HCT116 (cell line): ENCODE data around the gene ZNRF3. TPM values are rescaled to one million over a fixed set of nuclear protein-coding genes. Genes with fewer than 3 reads are reported as not detected.

ENCODE experiments used
- ATAC-seq: fragments of 200-7000 bp; cut with Tn5 transposase; 2 replicates; pipeline ENCODE4 v1.9.1; 2020; ENCODE audit warnings: mild to moderate bottlenecking, moderate library complexity
- BruUV-seq: library from RNA; stranded (reverse); fragments of 400-500 nt; replicated peaks from 2 replicates; lab custom pipeline; 2021; lab: Mats Ljungman, UMichigan
- CTCF ChIA-PET: fragments of 300-600 bp; sonication (Branson Sonifier 250); formaldehyde crosslinking; loops from one replicate; lab custom pipeline; 2021; ENCODE audit warnings: antibody characterized with exemption; lab: Charles Lee
- POLR2A ChIA-PET: fragments of 300-600, 350-600 bp; sonication (Branson Sonifier 250); formaldehyde crosslinking; loops from one replicate; lab custom pipeline; 2021; ENCODE audit warnings: antibody characterized with exemption; lab: Charles Lee
- RAD21 ChIA-PET, 2 experiments: fragments of 300-600 bp; sonication (Branson Sonifier 250); formaldehyde crosslinking; loops; one replicate each; lab custom pipeline; 2023; ENCODE audit warnings: low total read pairs in 2 of 2; ENCODE audit not compliant: uncharacterized antibody in 2 of 2, unreplicated experiment in 2 of 2, low non-redundant PET in 1 of 2; lab: Charles Lee
- DNase-seq: peaks from one replicate; pipeline ENCODE4 v3.0.0-alpha.2; 2010; ENCODE audit warnings: low read depth, low spot score
- H2AFZ ChIP-seq: fragments of 200-600 bp; shearing (Covaris generic), sonication (generic); 2 replicates; pipeline ENCODE4 v1.6.1; 2017; ENCODE audit warnings: low read depth, mixed run types, mixed read lengths, antibody characterized with exemption, low read length; ENCODE audit not compliant: poor library complexity, severe bottlenecking
- H3K27ac ChIP-seq: 2 replicates; pipeline ENCODE4 v1.5.1; 2012; ENCODE audit warnings: low read depth, low read length
- H3K27me3 ChIP-seq: fragments of 200-600 bp; sonication (generic); 2 replicates; pipeline ENCODE4 v1.6.1; 2016; ENCODE audit warnings: mixed run types, low read length, mixed read lengths; ENCODE audit not compliant: insufficient read depth
- H3K36me3 ChIP-seq, 2 experiments: fragments of 200-500 bp in 1 of 2; fragments of 200-600 bp in 1 of 2; sonication (Bioruptor generic) in 1 of 2; sonication (generic) in 1 of 2; 2 replicates each; pipeline versions ENCODE4 v1.5.1 to v1.6.1; 2014 to 2016; ENCODE audit warnings: low read length in 2 of 2, inconsistent platforms in 1 of 2, mixed read lengths in 1 of 2, mixed run types in 1 of 2; ENCODE audit not compliant: insufficient read depth in 2 of 2, control insufficient read depth in 1 of 2
- H3K4me1 ChIP-seq, 2 experiments: fragments of 200-600 bp in 1 of 2; sonication (generic) in 1 of 2; 2 replicates each; pipeline versions ENCODE4 v1.5.1 to v1.6.1; 2012 to 2017; ENCODE audit warnings: low read length in 2 of 2, inconsistent platforms in 1 of 2, mild to moderate bottlenecking in 1 of 2, mixed read lengths in 1 of 2, mixed run types in 1 of 2, moderate library complexity in 1 of 2; ENCODE audit not compliant: insufficient read depth in 2 of 2, control insufficient read depth in 1 of 2
- H3K4me2 ChIP-seq: fragments of 200-600 bp; sonication (generic); 2 replicates; pipeline ENCODE4 v1.6.1; 2017; ENCODE audit warnings: mixed run types, low read length, mixed read lengths
- H3K4me3 ChIP-seq, 2 experiments: fragments of 200-600 bp in 1 of 2; sonication (generic) in 1 of 2; replicated peaks in 1 of 2; 2 replicates each; pipeline ENCODE4 v1.5.1; 2011 to 2016; ENCODE audit warnings: low read length in 2 of 2, control low read depth in 1 of 2, low read depth in 1 of 2, mild to moderate bottlenecking in 1 of 2, mixed read lengths in 1 of 2, mixed run types in 1 of 2
- H3K79me2 ChIP-seq: fragments of 200-600 bp; sonication (generic); 2 replicates; pipeline ENCODE4 v1.6.1; 2017; ENCODE audit warnings: mild to moderate bottlenecking, mixed run types, low read length, moderate library complexity, mixed read lengths; ENCODE audit not compliant: insufficient read depth
- H3K9ac ChIP-seq: fragments of 200-600 bp; sonication (generic); 2 replicates; pipeline ENCODE4 v1.6.1; 2016; ENCODE audit warnings: low read length, mixed read lengths
- H3K9me2 ChIP-seq: fragments of 200-600 bp; sonication (generic), shearing (Covaris generic); 2 replicates; pipeline ENCODE4 v1.6.1; 2017; ENCODE audit warnings: mixed run types, mild to moderate bottlenecking, moderate library complexity; ENCODE audit not compliant: insufficient read depth
- H3K9me3 ChIP-seq, 2 experiments: fragments of 200-500 bp in 1 of 2; fragments of 200-600 bp in 1 of 2; sonication (Bioruptor generic) in 1 of 2; sonication (generic) in 1 of 2; 2 replicates each; pipeline ENCODE4 v1.6.1; 2014 to 2017; ENCODE audit warnings: low read length in 2 of 2, mixed read lengths in 2 of 2, inconsistent platforms in 1 of 2, low read depth in 1 of 2, mild to moderate bottlenecking in 1 of 2, mixed run types in 1 of 2, moderate library complexity in 1 of 2; ENCODE audit not compliant: control insufficient read depth in 1 of 2, insufficient read depth in 1 of 2
- H4K20me1 ChIP-seq: fragments of 200-600 bp; sonication (generic), shearing (Covaris generic); 2 replicates; pipeline ENCODE4 v1.6.1; 2017; ENCODE audit warnings: mixed run types, mild to moderate bottlenecking, moderate library complexity; ENCODE audit not compliant: insufficient read depth
- CEBPB ChIP-seq: IDR thresholded peaks from 2 replicates; pipeline ENCODE4 v1.6.1; 2012; ENCODE audit warnings: low read depth
- CTCF ChIP-seq, 3 experiments: fragments of 200-600 bp in 1 of 3; sonication (generic) in 1 of 3; IDR thresholded peaks in 2 of 3; conservative IDR thresholded peaks in 1 of 3; 2 replicates each; pipeline ENCODE4 v1.5.1; 2012 to 2017; ENCODE audit warnings: low read depth in 2 of 3, low read length in 2 of 3, antibody characterized with exemption in 1 of 3, borderline replicate concordance in 1 of 3, control low read depth in 1 of 3, mild to moderate bottlenecking in 1 of 3, mixed read lengths in 1 of 3, mixed run types in 1 of 3, moderate library complexity in 1 of 3; ENCODE audit not compliant: insufficient read depth in 1 of 3
- EGR1 ChIP-seq: IDR thresholded peaks from 2 replicates; pipeline ENCODE4 v1.6.1; 2012; ENCODE audit warnings: low read depth
- EZH2 ChIP-seq: fragments of 200-600 bp; sonication (generic); IDR thresholded peaks from 2 replicates; pipeline ENCODE4 v1.6.1; 2017; ENCODE audit warnings: antibody characterized with exemption, mixed run types
- FOSL1 ChIP-seq: IDR thresholded peaks from 2 replicates; pipeline ENCODE4 v1.6.1; 2012; ENCODE audit warnings: low read depth
- JUND ChIP-seq: IDR thresholded peaks from 2 replicates; pipeline ENCODE4 v1.6.1; 2012
- MAX ChIP-seq: IDR thresholded peaks from 2 replicates; pipeline ENCODE4 v1.6.1; 2012
- POLR2A ChIP-seq: IDR thresholded peaks from 2 replicates; pipeline ENCODE4 v1.7.0; 2011; ENCODE audit warnings: borderline replicate concordance; ENCODE audit not compliant: insufficient read depth, insufficient read length; ENCODE audit errors: extremely low read depth
- POLR2AphosphoS5 ChIP-seq: IDR thresholded peaks from 2 replicates; pipeline ENCODE4 v1.6.1; 2011; ENCODE audit warnings: mild to moderate bottlenecking, low read depth, low read length, moderate library complexity
- RAD21 ChIP-seq: IDR thresholded peaks from 2 replicates; pipeline ENCODE4 v1.6.1; 2012; ENCODE audit warnings: low read depth, mild to moderate bottlenecking
- REST ChIP-seq: IDR thresholded peaks from 2 replicates; pipeline ENCODE4 v1.6.1; 2012; ENCODE audit warnings: low read depth
- SIN3A ChIP-seq: IDR thresholded peaks from 2 replicates; pipeline ENCODE4 v1.6.1; 2012; ENCODE audit warnings: low read depth
- SP1 ChIP-seq: IDR thresholded peaks from 2 replicates; pipeline ENCODE4 v1.6.1; 2012; ENCODE audit warnings: low read depth
- SRF ChIP-seq: IDR thresholded peaks from 2 replicates; pipeline ENCODE4 v1.6.1; 2012; ENCODE audit warnings: low read depth
- TCF7L2 ChIP-seq: IDR thresholded peaks from 2 replicates; pipeline ENCODE4 v1.7.0; 2011; ENCODE audit warnings: borderline replicate concordance, inconsistent platforms; ENCODE audit not compliant: insufficient read depth, insufficient read length; ENCODE audit errors: extremely low read depth
- YY1 ChIP-seq: IDR thresholded peaks from 2 replicates; pipeline ENCODE4 v1.6.1; 2011; ENCODE audit warnings: low read length, low read depth, moderate library complexity, mild to moderate bottlenecking; ENCODE audit not compliant: insufficient replicate concordance; ENCODE audit errors: extremely low read depth
- ZFX ChIP-seq: fragments of 450-650 bp; IDR thresholded peaks from 2 replicates; pipeline ENCODE4 v1.6.1; 2017
- intact Hi-C: fragments of 100-400 bp; cut with micrococcal nuclease; formaldehyde crosslinking; loops from 2 replicates; pipeline ENCODE4 v1.10.0; 2022
- total RNA-seq: library from RNA; stranded (reverse); gene quantifications from one replicate; pipeline ENCODE4 v1.2.1, GENCODE V29; 2021; ENCODE audit not compliant: unreplicated experiment

Gene ZNRF3
- total RNA-seq, 1 experiment from 2014 or later: 12.2 TPM

- no peak for TF ChIP-seq CTCF (IDR thresholded peaks at IDR 0.05 in 2 of 3, conservative IDR thresholded peaks at IDR 0.05 in 1 of 3; ENCODE audit: borderline replicate concordance in 1 of 3, insufficient read depth in 1 of 3, low read depth in 2 of 3, low read length in 2 of 3)
- TF ChIP-seq EGR1: no peak
- TF ChIP-seq CEBPB: no peak
- no peak for TF ChIP-seq FOSL1
- TF ChIP-seq RAD21: no peak
- TF ChIP-seq MAX: no peak
- TF ChIP-seq, all 23 proteins: peak for 0
Observed at GRCh38 chr22:28887725-28888459, 4.5 kb downstream of the ZNRF3 start (continued).

GRCh38 chr22:28889478-28890024 lies 6.2 kb downstream of the ZNRF3 start:
- Histone ChIP-seq H3K4me3 (no peak overlapping the region), H3K9me2 (no peaks in the 10 kb centered on the region), H3K27me3 (no peaks in the 10 kb centered on the region), H4K20me1 (peaks cover 12% of the 10 kb centered on the region; the same call in 1 of the 2 replicates), H3K79me2 (peaks cover 97% of the 10 kb centered on the region), H3K9me3 (no peaks in the 10 kb centered on the region), H3K4me1 (peaks cover 29 to 35% of the 10 kb centered on the region in 2 experiments), H3K9ac (no peak overlapping the region), H3K27ac (no peak overlapping the region), H3K36me3 (no peaks in the 10 kb centered on the region), H2AFZ (no peak overlapping the region), H3K4me2 (no peak overlapping the region)
- ChIA-PET RAD21 (no interaction called here), POLR2A (no interaction called here), CTCF (no interaction called here)
- DNase-seq (no peak), ATAC-seq (no peak)
- intact Hi-C loops: no loop called here
- BruUV-seq: no TSS peak
- TF ChIP-seq TCF7L2 (no peak), POLR2A (no peak), RAD21 (no peak), YY1 (no peak), CTCF (IDR thresholded peaks at IDR 0.05 in 2 of 3, conservative IDR thresholded peaks at IDR 0.05 in 1 of 3; ENCODE audit: borderline replicate concordance in 1 of 3, insufficient read depth in 1 of 3, low read depth in 2 of 3, low read length in 2 of 3) (no peak), SIN3A (no peak), REST (no peak), POLR2AphosphoS5 (no peak), SRF (no peak), SP1 (no peak), ZFX (no peak), JUND (no peak), EZH2 (no peak)
